Measurements from ENCODE around the gene ZNF446. TPM values are rescaled to one million over a fixed set of nuclear protein-coding genes. Genes with fewer than 3 reads are reported as not detected.
"Not testable (repeated sequence)": the region's sequence is repeated elsewhere in the genome, so short reads cannot be mapped to it uniquely, and the experiment has no call there.

ZNF446 gene
- total RNA-seq: 1 to 10 TPM; 8.5 TPM

- ATAC-seq (replicated peaks in 1 of 2) (peak; percentile 89 to 91), DNase-seq (peak; percentile 95 to 96)
- Mint-ChIP-seq H3K9me3 (no peaks in the 10 kb centered on the region), H3K4me3 (peak within 1 kb of the TSS; percentile 92 to 95), H3K27ac (peak within 1 kb of the TSS; percentile 94), H3K27me3 (ENCODE audit: low read depth) (no peaks in the 10 kb centered on the region), H3K4me1 (ENCODE audit: low read depth) (peaks cover 33% of the 10 kb centered on the region), H3K36me3 (ENCODE audit: insufficient read depth in 2 of 2) (peaks cover 3% of the 10 kb centered on the region in 2 donors)
These were observed at the start of gene ZNF446 for GRCh38 chr19:58475714-58476497. Gene ZNF446 (plus strand): TSS chr19:58476352. CDS start chr19:58477219, 867 bp downstream.

GRCh38 chr19:58428617-58429016 is 47.5 kb upstream of the ZNF446 start:
- Mint-ChIP-seq H3K27ac (no peak overlapping the region), H3K27me3 (ENCODE audit: low read depth) (no peaks in the 10 kb centered on the region), H3K4me3 (no peak overlapping the region), H3K4me1 (ENCODE audit: low read depth) (no peaks in the 10 kb centered on the region), H3K9me3 (peaks cover 5 to 32% of the 10 kb centered on the region in 2 donors), H3K36me3 (ENCODE audit: insufficient read depth in 2 of 2) (peaks cover 34 to 38% of the 10 kb centered on the region in 2 donors)
- no peak for ATAC-seq (replicated peaks in 1 of 2)
- DNase-seq: no peak

GRCh38 chr19:58429745-58430144 is 46.4 kb upstream of the ZNF446 start:
- Mint-ChIP-seq H3K4me3 (no peak overlapping the region), H3K27me3 (ENCODE audit: low read depth) (no peaks in the 10 kb centered on the region), H3K9me3 (peaks cover 5 to 36% of the 10 kb centered on the region in 2 donors), H3K36me3 (ENCODE audit: insufficient read depth in 2 of 2) (peaks cover 43 to 48% of the 10 kb centered on the region in 2 donors), H3K27ac (no peak overlapping the region), H3K4me1 (ENCODE audit: low read depth) (no peaks in the 10 kb centered on the region)
- DNase-seq: no peak
- no peak for ATAC-seq (replicated peaks in 1 of 2)

- Mint-ChIP-seq H3K9me3 (peaks cover 20 to 44% of the 10 kb centered on the region in 2 donors), H3K27ac (no peak overlapping the region), H3K36me3 (ENCODE audit: insufficient read depth in 2 of 2) (peaks cover 65 to 79% of the 10 kb centered on the region in 2 donors), H3K4me1 (ENCODE audit: low read depth) (peaks cover 16% of the 10 kb centered on the region), H3K4me3 (no peak overlapping the region), H3K27me3 (ENCODE audit: low read depth) (no peaks in the 10 kb centered on the region)
- DNase-seq (no peak), ATAC-seq (replicated peaks in 1 of 2) (no peak)
These were observed 41.9 kb upstream of the ZNF446 start for GRCh38 chr19:58434217-58434616.

DNA sequence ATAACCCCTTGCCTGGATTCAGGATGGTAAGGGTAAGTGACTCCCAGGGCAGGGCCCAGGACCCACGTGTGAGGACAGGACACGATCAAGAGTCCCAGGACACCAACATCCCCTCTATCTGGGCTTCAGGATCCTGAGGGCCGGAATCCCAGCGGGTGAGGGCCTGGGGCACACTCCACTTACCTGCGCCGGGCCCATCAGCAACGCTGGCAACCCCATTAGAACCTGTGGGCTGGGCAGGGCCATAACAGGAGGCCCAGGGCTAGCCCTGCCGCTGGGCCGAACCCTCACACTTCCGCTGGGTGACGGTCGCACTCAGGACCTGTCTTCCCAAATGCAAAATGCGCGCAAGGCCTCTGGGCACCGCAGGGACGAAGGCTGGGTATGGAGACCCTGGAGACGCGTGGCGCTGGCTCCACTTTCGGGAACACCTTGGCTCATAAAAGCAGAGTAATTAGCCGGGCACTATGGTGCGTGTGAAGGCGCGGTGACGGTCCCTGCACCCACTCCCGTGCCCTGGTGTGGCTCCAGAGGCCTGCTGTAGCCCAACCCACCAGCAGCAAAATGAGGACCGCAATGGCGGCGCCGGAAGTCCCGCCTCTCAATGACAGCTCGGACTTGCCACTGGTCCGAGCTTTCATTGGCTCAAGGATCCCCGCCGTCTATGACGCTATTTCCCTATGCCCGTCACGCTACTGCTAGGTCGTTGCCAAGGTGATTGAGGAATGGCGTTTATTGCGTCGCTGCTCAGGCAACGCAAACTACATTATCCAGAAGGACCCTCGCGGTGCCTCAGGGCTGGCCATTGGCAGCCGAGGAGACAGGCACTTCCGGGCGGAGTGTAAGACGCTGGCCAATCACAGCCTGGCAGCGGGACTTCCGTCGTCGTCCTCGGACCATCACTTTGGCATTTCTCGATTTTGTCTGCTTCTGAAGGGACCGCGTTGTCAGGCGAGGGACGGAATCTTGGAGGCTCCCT is 36.3 kb upstream of the ZNF446 start, which contains the start of gene ZNF132:
TSS of gene ZNF132 (minus strand) at position 578 of the 979 bp plus-strand sequence. CDS start at position 246, 332 bp downstream.
- Mint-ChIP-seq H3K4me3 (peak within 1 kb of the TSS; percentile 93 to 95), H3K9me3 (peaks cover 26 to 31% of the 10 kb centered on the region in 2 donors), H3K36me3 (ENCODE audit: insufficient read depth in 2 of 2) (peaks cover 45 to 58% of the 10 kb centered on the region in 2 donors), H3K4me1 (ENCODE audit: low read depth) (peaks cover 35% of the 10 kb centered on the region), H3K27me3 (ENCODE audit: low read depth) (no peaks in the 10 kb centered on the region), H3K27ac (peak within 1 kb of the TSS; percentile 74)
- ATAC-seq (replicated peaks in 1 of 2) (peak; percentile 99), DNase-seq (peak; percentile 93 to 96)

GRCh38 chr19:58440556-58440955 is 35.6 kb upstream of the ZNF446 start:
- DNase-seq (no peak), ATAC-seq (replicated peaks in 1 of 2) (no peak)
- peak overlapping the region; percentile 74 for H3K27ac Mint-ChIP-seq
- H3K4me1 Mint-ChIP-seq (ENCODE audit: low read depth): peaks cover 35% of the 10 kb centered on the region
- H3K36me3 Mint-ChIP-seq (ENCODE audit: insufficient read depth in 2 of 2): peaks cover 39 to 51% of the 10 kb centered on the region in 2 donors
- peak overlapping the region; percentile 93 to 95 for H3K4me3 Mint-ChIP-seq
- H3K27me3 Mint-ChIP-seq (ENCODE audit: low read depth): no peaks in the 10 kb centered on the region
- H3K9me3 Mint-ChIP-seq: peaks cover 26 to 29% of the 10 kb centered on the region in 2 donors

DNA sequence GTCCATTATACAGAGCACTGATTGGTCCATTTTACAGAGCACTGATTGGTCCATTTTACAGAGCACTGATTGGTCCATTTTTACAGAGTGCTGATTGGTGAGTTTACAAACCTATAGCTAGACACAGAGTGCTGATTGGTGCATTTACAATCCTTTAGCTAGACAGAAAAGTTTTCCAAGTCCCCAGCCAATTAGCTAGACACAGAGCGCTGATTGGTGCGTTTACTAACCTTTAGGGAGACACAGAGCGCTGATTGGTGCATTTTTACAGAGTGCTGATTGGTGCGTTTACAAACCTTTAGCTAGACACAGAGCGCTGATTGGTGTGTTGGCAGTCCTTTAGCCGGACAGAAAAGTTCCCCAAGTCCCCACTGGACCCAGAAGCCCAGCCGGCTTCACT is 33.2 kb upstream of the ZNF446 start:
- peaks cover 14% of the 10 kb centered on the region for H3K27me3 Mint-ChIP-seq (ENCODE audit: low read depth)
- H3K4me1 Mint-ChIP-seq (ENCODE audit: low read depth): peaks cover 32% of the 10 kb centered on the region
- H3K4me3 Mint-ChIP-seq; H3K27ac Mint-ChIP-seq; DNase-seq; ATAC-seq (replicated peaks in 1 of 2): not testable (repeated sequence)
- H3K9me3 Mint-ChIP-seq: peaks cover 18 to 21% of the 10 kb centered on the region in 2 donors
- H3K36me3 Mint-ChIP-seq (ENCODE audit: insufficient read depth in 2 of 2): peaks cover 29 to 35% of the 10 kb centered on the region in 2 donors

DNA sequence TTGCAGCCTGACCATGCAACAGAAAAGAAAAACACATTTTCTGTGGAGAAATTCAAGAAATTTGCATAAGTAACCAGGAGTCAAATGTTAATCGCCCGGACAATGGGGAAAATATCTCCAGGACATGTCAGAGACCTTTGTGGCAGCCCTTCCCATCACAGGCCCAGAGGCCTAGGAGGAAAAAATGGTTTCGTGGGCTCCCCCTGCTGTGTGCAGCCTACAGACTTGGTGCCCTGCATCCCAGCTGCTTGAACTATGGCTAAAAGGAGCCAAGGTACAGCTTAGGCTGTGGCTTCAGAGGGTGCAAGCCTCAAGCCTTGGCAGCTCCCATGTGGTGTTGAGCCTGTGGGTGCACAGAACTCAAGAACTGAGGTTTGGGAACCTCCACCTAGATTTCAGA is 27.3 kb upstream of the ZNF446 start:
- not testable (repeated sequence) for H3K27ac Mint-ChIP-seq; DNase-seq; H3K4me3 Mint-ChIP-seq; ATAC-seq (replicated peaks in 1 of 2)
- Mint-ChIP-seq H3K27me3 (ENCODE audit: low read depth) (peaks cover 19% of the 10 kb centered on the region), H3K4me1 (ENCODE audit: low read depth) (peaks cover 35% of the 10 kb centered on the region), H3K36me3 (ENCODE audit: insufficient read depth in 2 of 2) (peaks cover 9 to 22% of the 10 kb centered on the region in 2 donors), H3K9me3 (peaks cover 7 to 11% of the 10 kb centered on the region in 2 donors)

DNA sequence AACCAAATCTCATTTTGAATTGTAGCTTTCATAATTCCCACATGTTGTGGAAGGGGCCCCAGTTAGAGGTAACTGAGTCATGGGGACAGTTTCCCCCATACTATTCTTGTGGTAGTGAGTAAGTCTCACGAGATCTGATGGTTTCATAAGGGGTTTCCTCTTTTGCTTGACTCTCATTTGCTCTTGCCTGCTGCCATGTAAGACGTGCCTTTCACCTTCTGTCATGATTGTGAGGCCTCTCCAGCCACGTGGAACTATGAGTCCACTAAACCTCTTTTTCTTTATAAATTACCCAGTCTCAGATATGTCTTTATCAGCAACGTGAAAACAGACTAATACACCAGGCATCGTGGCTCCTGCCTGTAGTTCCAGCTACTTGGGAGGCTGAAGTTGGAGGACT is 26.2 kb upstream of the ZNF446 start:
- peak overlapping the region in 1 of 2 donors; percentile 95 for H3K4me3 Mint-ChIP-seq
- peaks cover 7 to 11% of the 10 kb centered on the region in 2 donors for H3K9me3 Mint-ChIP-seq
- not testable (repeated sequence) for DNase-seq; ATAC-seq (replicated peaks in 1 of 2); H3K27ac Mint-ChIP-seq
- peaks cover 35% of the 10 kb centered on the region for H3K4me1 Mint-ChIP-seq (ENCODE audit: low read depth)
- H3K27me3 Mint-ChIP-seq (ENCODE audit: low read depth): peaks cover 19% of the 10 kb centered on the region
- peaks cover 9 to 27% of the 10 kb centered on the region in 2 donors for H3K36me3 Mint-ChIP-seq (ENCODE audit: insufficient read depth in 2 of 2)

DNA sequence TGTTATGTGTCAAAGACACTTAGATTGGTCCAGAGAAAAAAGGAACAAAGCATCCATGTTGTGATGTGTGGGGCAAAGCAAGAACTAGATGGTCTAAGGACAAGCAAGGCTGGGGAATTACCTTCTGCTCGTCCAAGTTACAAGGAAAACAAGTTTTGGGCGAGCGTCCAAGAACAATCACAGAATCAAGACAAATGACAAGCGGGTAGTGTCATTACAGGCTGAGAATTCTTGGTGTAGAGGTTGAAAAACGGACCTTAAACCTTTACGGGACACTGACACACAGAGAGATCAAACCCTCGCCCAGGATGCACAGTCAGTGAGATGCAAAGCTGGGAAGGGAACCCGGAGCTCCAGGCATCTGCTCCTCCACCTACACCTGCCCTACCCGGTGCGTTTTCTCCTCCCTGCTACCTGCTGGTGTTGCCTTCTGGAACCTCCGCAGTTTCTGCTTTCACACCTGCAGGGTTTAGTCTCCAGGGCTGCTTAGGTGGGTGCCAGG is 25.2 kb upstream of the ZNF446 start:
- DNase-seq (no peak), ATAC-seq (replicated peaks in 1 of 2) (peak in 1 of 2 donors; percentile 11)
- Mint-ChIP-seq H3K4me1 (ENCODE audit: low read depth) (peaks cover 35% of the 10 kb centered on the region), H3K27me3 (ENCODE audit: low read depth) (peaks cover 19% of the 10 kb centered on the region), H3K36me3 (ENCODE audit: insufficient read depth in 2 of 2) (peaks cover 9 to 27% of the 10 kb centered on the region in 2 donors), H3K9me3 (peaks cover 7 to 11% of the 10 kb centered on the region in 2 donors), H3K4me3 (peak overlapping the region; percentile 95 to 96), H3K27ac (no peak overlapping the region)

- Mint-ChIP-seq H3K27me3 (ENCODE audit: low read depth) (peaks cover 17% of the 10 kb centered on the region), H3K4me1 (ENCODE audit: low read depth) (peaks cover 35% of the 10 kb centered on the region), H3K9me3 (peaks cover 7 to 11% of the 10 kb centered on the region in 2 donors), H3K36me3 (ENCODE audit: insufficient read depth in 2 of 2) (peaks cover 9 to 27% of the 10 kb centered on the region in 2 donors), H3K4me3 (peak within 1 kb of the TSS; percentile 95 to 96), H3K27ac (peak within 1 kb of the TSS; percentile 68)
- DNase-seq (peak; percentile 96 to 97), ATAC-seq (replicated peaks in 1 of 2) (peak; percentile 99)
These were observed 24.6 kb upstream of the ZNF446 start, which contains the start of gene ZNF324B for GRCh38 chr19:58451358-58452101. Gene ZNF324B (plus strand): TSS chr19:58451622. CDS start chr19:58453702, 2,080 bp downstream.

GRCh38 chr19:58453743-58454142 is 22.4 kb upstream of the ZNF446 start:
- Mint-ChIP-seq H3K4me1 (ENCODE audit: low read depth) (peaks cover 35% of the 10 kb centered on the region), H3K27ac (no peak overlapping the region), H3K27me3 (ENCODE audit: low read depth) (no peaks in the 10 kb centered on the region), H3K4me3 (peak overlapping the region in 1 of 2 donors; percentile 14), H3K36me3 (ENCODE audit: insufficient read depth in 2 of 2) (peaks cover 3 to 16% of the 10 kb centered on the region in 2 donors), H3K9me3 (peaks cover 2 to 6% of the 10 kb centered on the region in 2 donors)
- ATAC-seq (replicated peaks in 1 of 2) (no peak), DNase-seq (no peak)
